ENCODE results near the gene SH3GLB2.

Gene SH3GLB2

DNA sequence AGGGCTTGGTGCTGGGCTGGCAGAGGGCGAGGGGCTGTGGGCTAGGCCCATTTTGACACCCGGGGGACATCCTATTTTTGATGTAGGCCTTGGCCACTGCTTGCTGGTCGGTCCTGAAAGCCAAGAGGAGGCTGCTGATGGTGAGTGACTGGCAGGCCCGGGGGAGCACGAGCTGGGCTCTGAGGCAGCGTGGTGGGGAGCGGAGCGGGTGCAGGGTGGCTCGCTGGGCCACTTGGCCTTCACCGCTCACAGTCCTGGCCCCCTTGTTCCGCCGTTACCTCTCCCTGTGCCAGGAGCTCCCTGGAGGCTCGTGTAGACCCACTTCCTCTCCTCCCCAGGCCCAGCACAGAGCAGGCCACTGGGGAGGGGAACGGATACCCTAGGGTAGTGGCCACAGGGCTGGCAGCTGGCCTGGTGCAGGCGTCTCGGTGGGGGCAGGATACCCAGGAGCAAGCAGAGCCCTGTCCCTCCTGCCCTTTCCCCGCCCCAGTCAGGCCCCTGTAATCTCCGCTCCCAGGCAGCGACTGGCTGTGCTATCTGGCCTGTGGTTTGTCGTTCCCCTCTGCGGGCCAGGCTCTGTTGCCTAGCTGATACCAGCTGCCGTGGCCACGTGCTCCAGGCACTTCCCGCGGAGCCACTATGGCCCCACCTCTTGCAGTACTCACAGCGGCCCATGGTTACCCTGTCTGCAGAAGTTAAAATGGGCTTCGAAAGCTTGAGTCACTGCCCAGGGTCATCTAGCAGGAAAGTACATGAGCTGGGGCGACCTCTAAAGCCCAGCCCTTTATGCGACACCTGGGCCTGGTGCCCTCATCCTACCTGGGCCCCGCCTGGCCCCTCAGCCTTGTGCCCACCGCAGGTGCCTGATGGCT lies 41.1 kb upstream of the SH3GLB2 start:
- H2AFZ ChIP-seq (ENCODE audit: low read length, unreplicated experiment): no peak overlapping the region
- no peaks in the 10 kb centered on the region for H3K27me3 ChIP-seq (ENCODE audit: insufficient read depth, low read length)
- no peaks in the 10 kb centered on the region for H3K79me2 ChIP-seq (ENCODE audit: control insufficient read depth, insufficient read depth, low read length, unreplicated experiment)
- H3K27ac ChIP-seq (ENCODE audit: low read depth, low read length): no peak overlapping the region
- H3K4me1 ChIP-seq (ENCODE audit: control insufficient read depth, insufficient read depth, low read length, unreplicated experiment): no peaks in the 10 kb centered on the region
- 0 out of 2 replicates have a peak, but pooled peaks cover 2% of the 10 kb centered on the region for H3K36me3 ChIP-seq (ENCODE audit: insufficient read depth, low read length)
- H3K4me3 ChIP-seq (ENCODE audit: low read depth, low read length): no peak overlapping the region

DNA sequence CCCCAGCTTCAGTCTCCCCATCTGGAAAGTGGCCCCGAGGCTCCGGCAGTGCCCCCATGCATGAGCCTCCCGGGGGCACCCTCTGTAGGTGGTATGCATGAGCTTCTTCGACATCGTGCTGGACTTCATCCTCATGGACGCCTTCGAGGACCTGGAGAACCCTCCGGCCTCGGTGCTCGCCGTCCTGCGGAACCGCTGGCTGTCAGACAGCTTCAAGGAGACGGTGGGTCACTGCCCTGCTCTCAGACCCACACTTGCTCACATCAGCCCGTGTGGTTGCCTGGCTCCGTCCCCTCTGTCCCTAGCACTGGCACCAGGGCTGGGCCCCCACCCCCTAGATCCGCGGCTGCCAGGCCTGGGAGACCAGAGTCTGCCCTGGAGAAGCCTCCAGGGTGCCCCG lies 40.0 kb upstream of the SH3GLB2 start:
- Histone ChIP-seq H2AFZ (ENCODE audit: low read length, unreplicated experiment) (no peak overlapping the region), H3K4me3 (ENCODE audit: low read depth, low read length) (no peak overlapping the region), H3K27me3 (ENCODE audit: insufficient read depth, low read length) (no peaks in the 10 kb centered on the region), H3K79me2 (ENCODE audit: control insufficient read depth, insufficient read depth, low read length, unreplicated experiment) (no peaks in the 10 kb centered on the region), H3K4me1 (ENCODE audit: control insufficient read depth, insufficient read depth, low read length, unreplicated experiment) (no peaks in the 10 kb centered on the region), H3K36me3 (ENCODE audit: insufficient read depth, low read length) (0 out of 2 replicates have a peak, but pooled peaks cover 2% of the 10 kb centered on the region), H3K27ac (ENCODE audit: low read depth, low read length) (no peak overlapping the region)

DNA sequence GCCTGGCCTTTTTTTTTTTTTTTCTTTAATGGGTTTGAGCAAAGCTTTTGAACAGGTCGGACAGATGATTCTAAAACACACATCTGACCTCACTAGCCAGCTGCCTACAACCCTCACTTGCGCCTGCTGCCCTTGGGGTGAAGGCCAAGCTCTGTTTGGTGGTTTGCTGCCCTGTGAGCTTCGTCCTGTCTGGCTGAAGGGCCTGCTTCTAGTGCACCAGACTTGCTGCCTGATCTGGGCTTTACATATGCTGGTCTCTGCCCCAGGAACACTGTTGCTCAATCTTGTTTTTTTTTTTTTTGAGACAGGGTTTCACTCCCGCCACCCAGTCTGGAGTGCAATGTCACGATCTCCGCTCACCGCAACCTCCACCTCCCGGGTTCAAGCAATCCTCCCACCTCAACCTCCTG lies 36.4 kb upstream of the SH3GLB2 start:
- Histone ChIP-seq H3K79me2 (ENCODE audit: control insufficient read depth, insufficient read depth, low read length, unreplicated experiment) (no peaks in the 10 kb centered on the region), H3K4me1 (ENCODE audit: control insufficient read depth, insufficient read depth, low read length, unreplicated experiment) (peaks cover 5% of the 10 kb centered on the region), H2AFZ (ENCODE audit: low read length, unreplicated experiment) (no peak overlapping the region), H3K4me3 (ENCODE audit: low read depth, low read length) (no peak overlapping the region), H3K27me3 (ENCODE audit: insufficient read depth, low read length) (no peaks in the 10 kb centered on the region), H3K36me3 (ENCODE audit: insufficient read depth, low read length) (0 out of 2 replicates have a peak, but pooled peaks cover 7% of the 10 kb centered on the region), H3K27ac (ENCODE audit: low read depth, low read length) (no peak overlapping the region)

DNA sequence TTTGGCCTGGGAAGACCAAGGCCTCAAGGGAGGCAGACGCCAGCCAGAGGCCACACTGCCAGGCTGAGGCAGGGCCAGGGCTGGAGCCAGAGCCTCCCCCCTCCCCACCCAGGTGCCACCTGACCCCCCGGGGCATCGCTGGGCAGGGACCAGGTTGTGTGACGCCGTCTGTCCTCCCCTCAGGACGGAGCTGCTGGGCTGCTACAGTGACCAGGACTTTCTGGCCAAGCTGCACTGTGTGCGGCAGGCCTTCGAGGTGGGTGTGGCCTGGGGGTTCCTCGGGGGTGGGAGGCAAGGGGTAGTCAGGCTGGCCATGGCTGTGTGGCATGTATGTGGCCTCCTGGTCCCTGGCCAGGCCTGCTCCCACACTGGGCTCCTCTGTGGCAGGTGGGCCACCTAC lies 34.9 kb upstream of the SH3GLB2 start:
- H3K4me1 ChIP-seq (ENCODE audit: control insufficient read depth, insufficient read depth, low read length, unreplicated experiment): peaks cover 18% of the 10 kb centered on the region
- no peaks in the 10 kb centered on the region for H3K27me3 ChIP-seq (ENCODE audit: insufficient read depth, low read length)
- H3K36me3 ChIP-seq (ENCODE audit: insufficient read depth, low read length): 0 out of 2 replicates have a peak, but pooled peaks cover 7% of the 10 kb centered on the region
- no peak overlapping the region for H3K4me3 ChIP-seq (ENCODE audit: low read depth, low read length)
- H2AFZ ChIP-seq (ENCODE audit: low read length, unreplicated experiment): no peak overlapping the region
- H3K27ac ChIP-seq (ENCODE audit: low read depth, low read length): no peak overlapping the region
- H3K79me2 ChIP-seq (ENCODE audit: control insufficient read depth, insufficient read depth, low read length, unreplicated experiment): no peaks in the 10 kb centered on the region

DNA sequence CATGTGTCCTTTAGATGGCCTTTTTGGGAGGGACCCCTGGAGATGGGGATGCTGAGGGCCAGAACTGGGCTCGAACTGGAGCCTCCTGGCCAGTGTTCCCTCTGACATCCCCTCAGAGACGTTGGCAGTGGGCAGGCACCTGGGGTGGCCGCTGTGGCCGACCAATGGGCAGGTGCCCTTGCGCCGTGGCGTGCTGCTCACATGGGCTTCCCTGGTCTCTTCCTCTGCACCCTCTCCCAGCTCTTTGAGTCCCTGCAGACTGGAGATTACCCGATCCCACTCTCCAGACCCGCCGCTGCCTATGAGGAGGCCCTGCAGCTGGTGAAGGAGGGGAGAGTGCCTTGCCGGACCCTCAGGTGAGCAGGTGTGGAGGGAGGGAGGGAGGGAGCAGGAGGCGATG lies 32.9 kb upstream of the SH3GLB2 start:
- Histone ChIP-seq H3K4me1 (ENCODE audit: control insufficient read depth, insufficient read depth, low read length, unreplicated experiment) (peaks cover 20% of the 10 kb centered on the region), H3K27me3 (ENCODE audit: insufficient read depth, low read length) (no peaks in the 10 kb centered on the region), H3K4me3 (ENCODE audit: low read depth, low read length) (no peak overlapping the region), H2AFZ (ENCODE audit: low read length, unreplicated experiment) (no peak overlapping the region), H3K79me2 (ENCODE audit: control insufficient read depth, insufficient read depth, low read length, unreplicated experiment) (no peaks in the 10 kb centered on the region), H3K27ac (ENCODE audit: low read depth, low read length) (no peak overlapping the region), H3K36me3 (ENCODE audit: insufficient read depth, low read length) (0 out of 2 replicates have a peak, but pooled peaks cover 7% of the 10 kb centered on the region)

DNA sequence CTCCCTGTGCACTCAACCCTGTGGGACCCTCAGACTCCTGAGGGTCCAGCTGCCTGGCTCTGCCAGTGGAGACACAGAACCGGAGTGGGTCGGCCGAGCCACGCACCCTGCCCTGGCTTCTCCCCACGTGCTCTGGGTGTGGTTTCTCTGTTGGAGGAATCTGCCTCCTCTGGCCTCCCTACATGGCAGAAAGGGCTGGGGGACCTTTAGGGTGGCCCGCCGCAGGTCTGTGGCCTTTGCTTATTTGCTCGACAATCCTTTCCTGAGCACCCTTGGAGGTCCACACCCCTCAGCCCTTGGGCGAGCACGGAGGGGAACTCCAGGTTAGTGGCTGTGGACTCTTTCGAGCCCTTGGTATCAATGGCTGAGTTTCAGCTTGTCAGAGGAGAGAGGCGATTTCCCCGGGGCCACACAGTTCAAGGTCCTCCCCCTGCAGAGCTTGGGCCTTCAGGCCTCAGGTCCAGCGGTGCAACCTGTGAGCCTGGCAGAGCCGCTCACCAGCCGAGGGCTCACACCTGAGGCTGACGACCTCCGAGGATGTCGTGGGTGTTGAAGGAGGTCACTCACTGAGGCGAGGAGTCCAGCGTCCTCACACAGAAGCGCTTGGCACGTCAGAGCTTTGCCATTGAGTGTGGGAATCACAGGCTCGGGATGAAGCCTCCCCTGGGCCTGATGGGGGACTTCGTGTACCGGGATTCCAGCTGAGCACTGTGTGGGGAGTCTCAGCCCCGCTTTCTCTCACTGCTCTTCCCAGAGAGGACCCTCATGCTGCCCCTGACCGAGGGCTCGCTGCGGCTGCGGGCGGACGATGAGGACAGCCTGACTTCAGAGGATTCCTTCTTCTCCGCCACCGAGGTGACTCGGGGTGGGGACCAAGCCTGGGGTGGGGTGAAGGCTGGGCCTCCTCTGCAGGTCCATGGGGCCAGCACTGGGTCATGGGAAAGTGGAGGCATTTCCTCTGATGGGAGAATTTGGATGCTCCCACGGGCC lies 32.0 kb upstream of the SH3GLB2 start:
- Histone ChIP-seq H3K27ac (ENCODE audit: low read depth, low read length) (no peak overlapping the region), H3K36me3 (ENCODE audit: insufficient read depth, low read length) (0 out of 2 replicates have a peak, but pooled peaks cover 4% of the 10 kb centered on the region), H2AFZ (ENCODE audit: low read length, unreplicated experiment) (no peak overlapping the region), H3K4me3 (ENCODE audit: low read depth, low read length) (no peak overlapping the region), H3K4me1 (ENCODE audit: control insufficient read depth, insufficient read depth, low read length, unreplicated experiment) (peaks cover 20% of the 10 kb centered on the region), H3K27me3 (ENCODE audit: insufficient read depth, low read length) (no peaks in the 10 kb centered on the region), H3K79me2 (ENCODE audit: control insufficient read depth, insufficient read depth, low read length, unreplicated experiment) (no peaks in the 10 kb centered on the region)

DNA sequence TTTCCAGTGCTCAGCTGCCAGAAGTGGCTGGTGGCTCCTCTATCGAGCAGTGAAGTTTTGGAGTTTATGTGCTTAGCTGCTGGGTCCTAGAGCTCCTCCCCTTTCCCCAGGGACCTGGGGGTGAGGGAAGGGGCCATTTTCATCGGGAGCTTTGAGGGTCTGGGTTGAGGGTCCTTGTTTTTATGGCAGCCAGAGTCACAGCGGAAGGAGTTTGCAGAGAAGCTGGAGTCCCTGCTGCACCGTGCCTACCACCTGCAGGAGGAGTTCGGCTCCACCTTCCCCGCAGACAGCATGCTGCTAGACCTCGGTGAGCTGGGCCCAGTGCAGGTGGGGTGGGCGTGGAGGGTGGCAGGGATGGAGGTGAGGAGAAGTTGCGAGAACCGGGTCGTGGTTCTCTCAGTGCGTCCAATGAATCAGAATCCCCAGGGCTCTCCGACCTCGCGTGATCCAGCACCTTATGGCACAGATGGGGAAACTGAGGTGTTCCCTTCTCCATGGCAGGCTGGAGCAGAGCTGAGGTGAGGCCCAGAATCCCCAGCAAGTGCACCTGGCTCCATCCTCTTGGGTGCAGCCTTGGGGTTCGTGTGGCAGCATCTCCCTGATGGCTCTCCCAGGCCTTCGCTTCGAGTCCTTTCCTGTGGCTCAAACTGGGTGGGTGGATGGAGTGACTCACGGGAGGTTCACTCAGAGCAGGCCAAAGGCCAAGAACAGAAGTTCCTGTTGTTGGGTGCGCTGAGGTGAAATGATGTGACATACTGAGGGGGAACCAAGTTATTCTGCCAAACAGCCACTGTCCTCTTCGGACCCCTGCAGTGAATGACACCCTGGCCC lies 31.0 kb upstream of the SH3GLB2 start:
- H3K4me3 ChIP-seq (ENCODE audit: low read depth, low read length): no peak overlapping the region
- H3K79me2 ChIP-seq (ENCODE audit: control insufficient read depth, insufficient read depth, low read length, unreplicated experiment): no peaks in the 10 kb centered on the region
- no peaks in the 10 kb centered on the region for H3K27me3 ChIP-seq (ENCODE audit: insufficient read depth, low read length)
- no peak overlapping the region for H2AFZ ChIP-seq (ENCODE audit: low read length, unreplicated experiment)
- H3K27ac ChIP-seq (ENCODE audit: low read depth, low read length): no peak overlapping the region
- H3K4me1 ChIP-seq (ENCODE audit: control insufficient read depth, insufficient read depth, low read length, unreplicated experiment): peaks cover 20% of the 10 kb centered on the region
- H3K36me3 ChIP-seq (ENCODE audit: insufficient read depth, low read length): 0 out of 2 replicates have a peak, but pooled peaks cover 4% of the 10 kb centered on the region

DNA sequence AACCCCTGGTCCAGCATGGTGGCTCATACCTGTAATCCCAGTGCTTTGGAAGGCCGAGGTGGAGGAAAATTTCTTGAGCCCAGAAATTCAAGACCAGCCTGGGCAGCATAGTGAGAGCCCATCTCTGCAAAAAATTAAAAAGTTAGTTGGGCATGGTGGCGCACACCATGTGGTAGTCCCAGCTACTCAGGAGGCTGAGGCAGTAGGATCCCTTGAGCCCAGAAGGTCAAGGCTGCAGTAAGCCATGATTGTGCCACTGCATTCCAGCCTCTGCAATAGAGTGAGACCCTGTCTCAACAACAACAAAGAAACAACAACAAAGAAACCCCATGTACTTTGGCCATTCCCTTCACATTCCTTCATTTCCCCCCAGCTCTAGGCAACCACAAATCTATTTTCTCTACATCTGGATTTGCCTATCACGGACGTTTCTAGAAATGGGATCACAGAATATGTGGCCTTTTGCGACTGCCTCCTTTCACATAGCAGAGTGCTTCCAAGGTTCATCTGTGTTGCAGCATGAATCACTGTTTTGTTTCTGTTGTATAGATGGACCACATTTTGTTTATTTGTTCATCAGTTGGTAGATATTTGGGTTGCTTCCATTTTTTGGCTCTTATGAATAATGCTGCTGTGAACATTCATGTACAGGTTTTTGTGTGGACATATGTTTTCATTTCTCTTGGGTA lies 26.2 kb upstream of the SH3GLB2 start:
- no peak overlapping the region for H2AFZ ChIP-seq (ENCODE audit: low read length, unreplicated experiment)
- no peak overlapping the region for H3K4me3 ChIP-seq (ENCODE audit: low read depth, low read length)
- H3K27ac ChIP-seq (ENCODE audit: low read depth, low read length): no peak overlapping the region
- H3K4me1 ChIP-seq (ENCODE audit: control insufficient read depth, insufficient read depth, low read length, unreplicated experiment): peaks cover 13% of the 10 kb centered on the region
- no peaks in the 10 kb centered on the region for H3K27me3 ChIP-seq (ENCODE audit: insufficient read depth, low read length)
- H3K36me3 ChIP-seq (ENCODE audit: insufficient read depth, low read length): peaks cover 9% of the 10 kb centered on the region; the same call in 1 of the 2 replicates
- H3K79me2 ChIP-seq (ENCODE audit: control insufficient read depth, insufficient read depth, low read length, unreplicated experiment): no peaks in the 10 kb centered on the region

DNA sequence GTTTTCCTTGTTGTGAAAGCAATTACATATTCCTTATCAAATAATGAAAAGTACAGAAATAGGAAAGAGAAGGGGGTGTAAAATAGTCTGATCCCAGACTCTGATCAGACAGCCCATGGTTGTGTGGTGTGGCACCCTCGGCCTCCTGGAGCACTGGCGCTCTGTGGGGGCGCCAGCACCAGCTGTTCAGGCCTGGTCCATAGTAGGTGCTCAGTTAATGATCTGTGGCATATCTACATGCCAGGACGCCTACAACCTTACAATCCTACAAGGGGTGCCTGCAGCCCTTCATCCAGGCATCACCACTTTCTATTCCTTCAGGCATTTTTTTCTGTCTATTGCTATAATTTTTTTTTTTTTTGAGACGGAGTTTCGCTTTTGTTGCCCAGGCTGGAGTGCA lies 24.9 kb upstream of the SH3GLB2 start:
- Histone ChIP-seq H3K36me3 (ENCODE audit: insufficient read depth, low read length) (peaks cover 10% of the 10 kb centered on the region; the same call in 1 of the 2 replicates), H2AFZ (ENCODE audit: low read length, unreplicated experiment) (no peak overlapping the region), H3K79me2 (ENCODE audit: control insufficient read depth, insufficient read depth, low read length, unreplicated experiment) (no peaks in the 10 kb centered on the region), H3K27ac (ENCODE audit: low read depth, low read length) (no peak overlapping the region), H3K4me1 (ENCODE audit: control insufficient read depth, insufficient read depth, low read length, unreplicated experiment) (peaks cover 2% of the 10 kb centered on the region), H3K4me3 (ENCODE audit: low read depth, low read length) (no peak overlapping the region), H3K27me3 (ENCODE audit: insufficient read depth, low read length) (no peaks in the 10 kb centered on the region)

Data from ACC112 (cell line).